SK-N-SH treated with all-trans-retinoic acid at 6 μM for 48 hours (cell line): ENCODE measurements around the gene DCAF15.

Source experiments
- ARNTL ChIP-seq: fragments of 450-650 bp; formaldehyde crosslinking; IDR thresholded peaks from 2 replicates; pipeline ENCODE4 v1.5.0; 2020; ENCODE audit warnings: low read depth, mild to moderate bottlenecking, moderate library complexity, borderline replicate concordance
- SNAI2 ChIP-seq: fragments of 250-450 bp; sonication (Bioruptor Pico); IDR thresholded peaks from 2 replicates; pipeline ENCODE4 v1.5.0; 2020; ENCODE audit warnings: mild to moderate bottlenecking, moderate library complexity
- ZFP30 ChIP-seq: fragments of 450-650 bp; formaldehyde crosslinking; IDR thresholded peaks from 2 replicates; pipeline ENCODE4 v1.5.0; 2022; ENCODE audit warnings: mild to moderate bottlenecking, moderate library complexity
- TF ChIP-seq, protein P1 (sequence below): fragments of 250-450 bp; sonication (Bioruptor Pico); IDR thresholded peaks from 2 replicates; pipeline ENCODE4 v1.8.0; 2020; ENCODE audit warnings: mild to moderate bottlenecking, moderate library complexity, borderline replicate concordance
- TF ChIP-seq, protein P2 (sequence below): fragments of 250-450 bp; sonication (Bioruptor Pico); IDR thresholded peaks from 2 replicates; pipeline ENCODE4 v1.5.0; 2020; ENCODE audit warnings: mild to moderate bottlenecking, moderate library complexity
- TF ChIP-seq, protein P3 (sequence below): fragments of 250-450 bp; sonication (Bioruptor Pico); IDR thresholded peaks from 2 replicates; pipeline ENCODE4 v1.5.1; 2020; ENCODE audit warnings: low read depth, mild to moderate bottlenecking, moderate library complexity

DNA sequence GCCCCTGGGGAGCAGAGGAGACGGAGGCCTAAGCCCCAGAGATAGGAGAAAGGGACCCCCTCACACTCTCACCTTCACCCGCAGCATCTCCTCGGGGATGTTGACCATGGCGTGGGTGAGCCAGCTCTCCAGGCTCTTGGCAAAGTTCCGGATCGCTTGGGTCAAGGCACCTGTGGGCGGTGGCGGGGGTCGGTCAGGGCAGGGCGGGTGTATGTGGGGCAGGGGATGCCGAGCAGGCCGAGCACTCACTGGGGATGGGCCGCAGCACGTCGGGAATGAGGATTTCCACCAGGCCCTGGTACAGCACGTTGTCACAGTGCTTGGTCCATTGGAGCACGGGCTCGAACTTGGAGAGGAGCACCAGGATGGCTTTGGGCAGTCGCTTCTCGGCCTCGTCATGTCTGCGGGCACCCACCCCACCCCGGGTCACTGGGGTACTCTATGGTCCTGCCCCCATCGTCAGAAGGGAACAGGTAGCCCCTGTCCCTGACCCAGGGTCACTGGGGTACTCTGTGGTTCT lies 13.1 kb downstream of the DCAF15 start:
- TF ChIP-seq, protein P1, sequence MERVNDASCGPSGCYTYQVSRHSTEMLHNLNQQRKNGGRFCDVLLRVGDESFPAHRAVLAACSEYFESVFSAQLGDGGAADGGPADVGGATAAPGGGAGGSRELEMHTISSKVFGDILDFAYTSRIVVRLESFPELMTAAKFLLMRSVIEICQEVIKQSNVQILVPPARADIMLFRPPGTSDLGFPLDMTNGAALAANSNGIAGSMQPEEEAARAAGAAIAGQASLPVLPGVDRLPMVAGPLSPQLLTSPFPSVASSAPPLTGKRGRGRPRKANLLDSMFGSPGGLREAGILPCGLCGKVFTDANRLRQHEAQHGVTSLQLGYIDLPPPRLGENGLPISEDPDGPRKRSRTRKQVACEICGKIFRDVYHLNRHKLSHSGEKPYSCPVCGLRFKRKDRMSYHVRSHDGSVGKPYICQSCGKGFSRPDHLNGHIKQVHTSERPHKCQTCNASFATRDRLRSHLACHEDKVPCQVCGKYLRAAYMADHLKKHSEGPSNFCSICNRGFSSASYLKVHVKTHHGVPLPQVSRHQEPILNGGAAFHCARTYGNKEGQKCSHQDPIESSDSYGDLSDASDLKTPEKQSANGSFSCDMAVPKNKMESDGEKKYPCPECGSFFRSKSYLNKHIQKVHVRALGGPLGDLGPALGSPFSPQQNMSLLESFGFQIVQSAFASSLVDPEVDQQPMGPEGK (CRISPR knock-in tag), result no peak
- no peak for TF ChIP-seq ARNTL (CRISPR knock-in tag)
- no peak for TF ChIP-seq SNAI2 (CRISPR knock-in tag)
- TF ChIP-seq ZFP30, result no peak
- TF ChIP-seq, protein P2, sequence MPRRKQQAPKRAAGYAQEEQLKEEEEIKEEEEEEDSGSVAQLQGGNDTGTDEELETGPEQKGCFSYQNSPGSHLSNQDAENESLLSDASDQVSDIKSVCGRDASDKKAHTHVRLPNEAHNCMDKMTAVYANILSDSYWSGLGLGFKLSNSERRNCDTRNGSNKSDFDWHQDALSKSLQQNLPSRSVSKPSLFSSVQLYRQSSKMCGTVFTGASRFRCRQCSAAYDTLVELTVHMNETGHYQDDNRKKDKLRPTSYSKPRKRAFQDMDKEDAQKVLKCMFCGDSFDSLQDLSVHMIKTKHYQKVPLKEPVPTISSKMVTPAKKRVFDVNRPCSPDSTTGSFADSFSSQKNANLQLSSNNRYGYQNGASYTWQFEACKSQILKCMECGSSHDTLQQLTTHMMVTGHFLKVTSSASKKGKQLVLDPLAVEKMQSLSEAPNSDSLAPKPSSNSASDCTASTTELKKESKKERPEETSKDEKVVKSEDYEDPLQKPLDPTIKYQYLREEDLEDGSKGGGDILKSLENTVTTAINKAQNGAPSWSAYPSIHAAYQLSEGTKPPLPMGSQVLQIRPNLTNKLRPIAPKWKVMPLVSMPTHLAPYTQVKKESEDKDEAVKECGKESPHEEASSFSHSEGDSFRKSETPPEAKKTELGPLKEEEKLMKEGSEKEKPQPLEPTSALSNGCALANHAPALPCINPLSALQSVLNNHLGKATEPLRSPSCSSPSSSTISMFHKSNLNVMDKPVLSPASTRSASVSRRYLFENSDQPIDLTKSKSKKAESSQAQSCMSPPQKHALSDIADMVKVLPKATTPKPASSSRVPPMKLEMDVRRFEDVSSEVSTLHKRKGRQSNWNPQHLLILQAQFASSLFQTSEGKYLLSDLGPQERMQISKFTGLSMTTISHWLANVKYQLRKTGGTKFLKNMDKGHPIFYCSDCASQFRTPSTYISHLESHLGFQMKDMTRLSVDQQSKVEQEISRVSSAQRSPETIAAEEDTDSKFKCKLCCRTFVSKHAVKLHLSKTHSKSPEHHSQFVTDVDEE (CRISPR knock-in tag), result no peak
- TF ChIP-seq, protein P3, sequence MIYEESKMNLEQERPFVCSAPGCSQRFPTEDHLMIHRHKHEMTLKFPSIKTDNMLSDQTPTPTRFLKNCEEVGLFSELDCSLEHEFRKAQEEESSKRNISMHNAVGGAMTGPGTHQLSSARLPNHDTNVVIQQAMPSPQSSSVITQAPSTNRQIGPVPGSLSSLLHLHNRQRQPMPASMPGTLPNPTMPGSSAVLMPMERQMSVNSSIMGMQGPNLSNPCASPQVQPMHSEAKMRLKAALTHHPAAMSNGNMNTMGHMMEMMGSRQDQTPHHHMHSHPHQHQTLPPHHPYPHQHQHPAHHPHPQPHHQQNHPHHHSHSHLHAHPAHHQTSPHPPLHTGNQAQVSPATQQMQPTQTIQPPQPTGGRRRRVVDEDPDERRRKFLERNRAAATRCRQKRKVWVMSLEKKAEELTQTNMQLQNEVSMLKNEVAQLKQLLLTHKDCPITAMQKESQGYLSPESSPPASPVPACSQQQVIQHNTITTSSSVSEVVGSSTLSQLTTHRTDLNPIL (CRISPR knock-in tag), result no peak
